GM19239 (cell line): Measurements from ENCODE around the gene EFHC1.

ENCODE experiments used
- DNase-seq: peaks from one replicate; pipeline ENCODE4 v3.0.0; 2011; ENCODE audit warnings: low spot score; ENCODE audit not compliant: insufficient read length
- FAIRE-seq: peaks from 2 replicates; lab custom pipeline; 2011; peaks lifted over from hg19 to GRCh38; lab: Jason Lieb, UNC

EFHC1 gene

GRCh38 chr6:52534363-52534762 is 114.2 kb downstream of the EFHC1 start:
- FAIRE-seq (no peak), DNase-seq (no peak)

GRCh38 chr6:52534966-52535390 is 114.8 kb downstream of the EFHC1 start:
- DNase-seq (no peak), FAIRE-seq (no peak)

GRCh38 chr6:52535711-52536423 is 115.7 kb downstream of the EFHC1 start:
- DNase-seq: no peak
- no peak for FAIRE-seq

GRCh38 chr6:52536424-52536916 is 116.3 kb downstream of the EFHC1 start:
- FAIRE-seq (peak; percentile 33), DNase-seq (no peak)

GRCh38 chr6:52537001-52537753 is 117.0 kb downstream of the EFHC1 start:
- peak; percentile 91 for FAIRE-seq

GRCh38 chr6:52538252-52538900 is 118.2 kb downstream of the EFHC1 start:
- FAIRE-seq: no peak
- DNase-seq: no peak

More at GRCh38 chr6:52537001-52537753, 117.0 kb downstream of the EFHC1 start:
- no peak for DNase-seq

GRCh38 chr6:52538901-52539354 is 118.8 kb downstream of the EFHC1 start:
- FAIRE-seq (no peak), DNase-seq (no peak)

- no peak for FAIRE-seq
- no peak for DNase-seq
Measured at GRCh38 chr6:52539607-52540006, 119.5 kb downstream of the EFHC1 start.

- DNase-seq (no peak), FAIRE-seq (no peak)
Measured at GRCh38 chr6:52540286-52540902, 120.3 kb downstream of the EFHC1 start.

- DNase-seq: no peak
- FAIRE-seq: no peak
Measured at GRCh38 chr6:52541135-52541534, 121.0 kb downstream of the EFHC1 start.

- FAIRE-seq: no peak
- DNase-seq: no peak
Measured at GRCh38 chr6:52543262-52543661, 123.1 kb downstream of the EFHC1 start.

- DNase-seq: no peak
- FAIRE-seq: no peak
Measured at GRCh38 chr6:52543729-52544601, 123.8 kb downstream of the EFHC1 start.

GRCh38 chr6:52544602-52545405 is 124.7 kb downstream of the EFHC1 start:
- DNase-seq (no peak), FAIRE-seq (no peak)

- DNase-seq (no peak), FAIRE-seq (no peak)
Measured at GRCh38 chr6:52545406-52546119, 125.4 kb downstream of the EFHC1 start.

- no peak for DNase-seq
- peak; percentile 31 for FAIRE-seq
Measured at GRCh38 chr6:52546192-52546591, 126.0 kb downstream of the EFHC1 start.

GRCh38 chr6:52546678-52547077 is 126.5 kb downstream of the EFHC1 start:
- peak; percentile 37 for FAIRE-seq
- DNase-seq: no peak

GRCh38 chr6:52547647-52548352 is 127.7 kb downstream of the EFHC1 start:
- no peak for FAIRE-seq
- no peak for DNase-seq
